Brain pericyte (primary cell): Measurements from ENCODE around the gene VENTX.
"Not testable (repeated sequence)": the region's sequence is repeated elsewhere in the genome, so short reads cannot be mapped to it uniquely, and the experiment has no call there.

ENCODE experiments used
- DNase-seq: peaks from one replicate; pipeline ENCODE4 v3.0.0-alpha.2; 2012; ENCODE audit warnings: low read depth, low spot score

Gene VENTX

DNA sequence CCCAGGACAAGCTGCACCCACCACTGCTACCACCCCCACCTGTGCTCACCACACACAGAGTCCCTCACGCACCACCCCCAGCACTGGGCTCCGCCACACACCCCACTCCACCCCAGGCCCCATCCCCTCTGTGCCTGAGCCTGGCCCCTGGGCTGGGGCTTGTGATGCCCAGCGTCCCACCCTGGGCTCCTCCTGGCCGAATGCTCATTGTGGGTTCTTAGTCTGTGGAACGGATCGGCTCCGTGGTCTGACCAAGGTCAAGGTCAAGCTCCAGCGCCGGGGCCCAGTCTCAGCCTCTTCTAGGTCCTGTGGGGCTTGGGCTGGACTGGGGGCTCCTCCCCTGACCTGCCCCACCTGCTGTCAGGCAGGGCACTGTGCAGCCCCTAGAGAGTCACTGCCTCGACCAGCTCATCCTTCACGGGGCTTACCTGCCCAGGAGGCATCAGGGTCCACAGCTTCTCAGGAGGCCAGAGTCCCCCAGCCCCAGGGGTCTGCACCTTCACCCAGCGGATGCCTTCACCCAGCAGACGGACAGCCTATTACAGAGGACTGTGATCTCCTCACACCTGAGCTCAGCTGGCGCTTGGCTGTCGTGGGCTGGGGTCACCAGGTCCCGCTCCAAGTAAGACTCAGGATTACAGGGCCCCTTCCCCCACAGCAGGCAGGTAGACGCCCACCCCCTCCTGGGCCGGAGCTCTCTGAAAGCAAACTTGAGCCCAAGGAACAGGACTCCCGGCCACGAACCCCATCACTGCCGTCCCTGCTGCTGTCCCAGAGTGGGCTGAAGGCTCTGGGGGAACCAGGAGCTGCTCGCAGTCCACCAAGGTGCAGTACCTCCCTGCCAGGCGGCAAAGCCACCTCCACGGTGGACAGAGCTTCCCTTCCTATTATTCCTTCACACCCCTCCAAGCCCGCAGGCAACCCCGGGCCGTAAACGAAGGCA is 22.9 kb upstream of the VENTX start:
- DNase-seq, result no peak

- no peak for DNase-seq
These were observed 22.1 kb upstream of the VENTX start for GRCh38 chr10:133215586-133215985.

GRCh38 chr10:133216776-133217175 is 20.9 kb upstream of the VENTX start:
- no peak for DNase-seq

- no peak for DNase-seq
These were observed 19.7 kb upstream of the VENTX start for GRCh38 chr10:133217800-133218589.

- DNase-seq, result no peak
These were observed 18.8 kb upstream of the VENTX start for GRCh38 chr10:133218891-133219290.

GRCh38 chr10:133219782-133220181 is 17.9 kb upstream of the VENTX start:
- no peak for DNase-seq

DNA sequence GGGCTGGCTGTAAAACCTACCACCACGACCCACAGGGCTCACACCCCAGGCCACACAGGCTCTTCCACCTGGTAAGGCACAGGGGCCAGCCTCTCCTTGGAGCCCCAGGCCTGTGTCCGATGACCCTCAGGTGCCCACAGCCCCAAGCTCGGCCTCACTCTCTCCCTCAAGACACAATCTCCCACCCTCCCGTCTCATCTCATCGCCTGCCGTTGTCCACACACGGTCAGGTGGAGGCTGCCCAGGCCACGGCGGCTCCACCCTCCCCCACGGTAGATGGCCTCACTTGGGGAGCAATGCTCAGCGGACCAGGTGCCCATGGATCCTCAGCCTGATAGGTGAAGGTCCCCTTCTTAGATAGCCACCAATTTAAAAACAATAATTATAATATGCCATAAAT is 16.3 kb upstream of the VENTX start:
- DNase-seq, result no peak

GRCh38 chr10:133221756-133222155 is 15.9 kb upstream of the VENTX start:
- not testable (repeated sequence) for DNase-seq

DNA sequence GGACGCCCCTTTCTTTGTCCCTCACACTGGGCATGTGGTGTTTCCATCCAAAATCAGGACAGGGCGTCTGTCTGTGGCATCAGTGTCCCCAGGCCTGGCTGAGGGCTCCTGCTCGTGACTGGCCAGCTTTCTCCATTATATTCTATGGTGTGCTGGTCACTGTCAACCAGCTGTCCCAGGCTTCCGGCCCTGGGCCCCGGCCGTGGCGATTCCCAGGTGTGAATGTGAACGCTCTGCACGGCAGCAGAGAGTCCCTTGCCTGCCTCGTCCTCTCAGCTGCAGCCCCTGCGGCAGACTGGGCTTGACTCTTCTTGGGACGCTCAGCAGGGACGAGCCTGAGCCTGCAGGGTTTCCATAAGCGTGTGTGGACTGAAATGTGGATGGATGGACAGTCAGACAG is 13.6 kb upstream of the VENTX start:
- no peak for DNase-seq

GRCh38 chr10:133224756-133225372 is 12.8 kb upstream of the VENTX start:
- DNase-seq, result no peak

DNA sequence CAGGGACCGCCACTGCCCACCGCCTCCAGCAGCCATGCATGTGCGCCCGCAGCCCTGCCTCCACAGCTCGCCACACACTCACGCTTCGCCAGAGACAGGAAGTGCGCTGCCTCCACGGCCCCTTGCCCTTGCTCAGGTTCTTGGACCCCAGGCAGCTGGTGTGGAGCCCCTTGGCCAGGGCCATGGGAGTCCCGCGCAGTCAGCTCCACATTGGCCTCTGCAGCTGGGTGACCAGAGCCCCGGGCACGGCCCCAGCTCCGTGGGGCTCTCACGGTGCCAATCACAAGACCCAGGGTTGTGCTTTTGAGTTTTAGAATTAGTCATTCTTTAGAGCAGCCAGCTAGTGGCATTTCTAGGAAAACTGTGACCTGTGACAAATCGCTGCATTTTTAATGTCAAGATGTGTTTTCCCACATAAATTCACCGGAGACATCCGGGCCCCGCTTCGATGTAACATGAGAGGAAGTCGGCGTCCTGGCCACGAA is 11.9 kb upstream of the VENTX start:
- no peak for DNase-seq

DNA sequence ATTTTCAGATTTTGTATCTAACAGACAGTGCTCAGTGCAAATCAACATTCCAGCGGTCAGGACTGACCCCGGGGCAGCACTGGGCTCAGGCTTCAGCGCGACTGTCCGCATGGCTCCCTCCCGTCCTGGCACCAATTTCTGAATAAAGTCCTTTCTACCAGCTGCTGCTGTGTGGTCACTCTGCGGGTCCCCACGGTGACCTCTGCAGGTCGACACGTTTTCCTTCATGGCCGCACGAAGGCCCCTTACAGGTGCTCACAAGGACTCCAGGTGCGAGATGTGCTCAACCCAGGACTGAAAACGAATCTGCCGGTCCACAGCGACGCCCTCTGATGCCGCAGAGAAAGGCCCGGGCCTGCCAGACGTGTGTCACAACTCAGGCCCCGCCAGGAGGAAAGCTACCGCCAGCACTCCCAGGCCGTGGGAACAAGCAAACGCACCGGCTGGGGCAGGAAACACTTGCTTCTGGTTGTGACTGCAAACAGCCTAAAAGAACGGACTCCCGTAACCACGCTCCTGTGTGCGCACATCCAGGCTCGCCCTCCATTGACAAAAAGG is 11.3 kb upstream of the VENTX start:
- no peak for DNase-seq

DNA sequence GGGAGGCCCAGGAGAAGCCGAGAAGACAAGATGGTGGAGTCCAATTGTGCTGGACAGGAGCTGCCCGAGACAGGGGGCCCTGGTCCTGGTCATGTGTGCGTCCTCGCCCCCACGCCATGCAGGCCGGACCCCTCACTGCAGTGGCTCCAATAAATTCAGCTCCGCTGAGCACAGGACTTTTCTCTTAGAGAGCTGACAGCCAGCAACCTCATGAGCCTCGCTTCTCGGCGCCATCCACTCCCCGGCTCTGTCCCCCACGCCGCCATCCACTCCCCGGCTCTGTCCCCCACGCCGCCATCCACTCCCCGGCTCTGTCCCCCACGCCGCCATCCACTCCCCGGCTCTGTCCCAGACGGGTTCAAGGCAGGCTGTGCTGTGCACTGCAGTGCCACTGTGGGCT is 10.4 kb upstream of the VENTX start:
- no peak for DNase-seq

DNA sequence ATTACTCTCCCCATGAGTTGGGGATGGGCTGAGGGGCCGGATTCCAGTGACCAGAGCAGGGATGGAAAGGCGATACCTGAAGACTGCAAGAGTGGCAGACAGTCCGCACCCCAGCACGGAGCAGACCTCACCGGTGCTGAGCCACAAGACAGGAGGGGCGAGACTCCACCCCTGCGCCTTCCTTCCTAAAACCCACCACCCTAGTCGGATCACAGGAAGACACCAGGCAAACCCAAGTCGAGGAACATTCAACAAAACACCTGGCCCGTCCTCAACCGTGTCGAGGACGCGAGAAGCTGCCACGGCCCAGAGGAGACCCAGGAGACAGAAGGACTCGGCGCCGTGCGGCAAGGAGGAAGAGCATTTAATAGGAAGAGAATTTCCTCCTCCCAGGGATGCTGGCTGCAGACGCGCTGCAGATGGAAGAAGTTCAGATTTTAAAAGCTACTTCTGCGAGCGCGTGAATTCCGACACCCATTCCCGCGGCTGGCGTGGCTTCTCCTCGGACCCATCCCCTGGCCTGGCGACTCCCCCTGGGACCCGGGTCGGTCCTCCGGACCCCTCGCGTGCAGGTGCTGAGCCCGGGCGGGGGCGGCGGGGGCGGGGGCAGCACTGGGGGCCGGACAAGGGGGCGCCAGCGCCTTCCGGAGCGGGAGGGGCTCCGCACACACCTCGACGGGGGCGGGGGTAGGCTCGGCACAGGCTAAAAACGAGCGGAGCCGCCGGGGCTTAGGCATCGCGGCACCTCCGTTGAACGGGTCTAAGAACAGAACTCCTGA is 8.2 kb upstream of the VENTX start:
- no peak for DNase-seq

DNA sequence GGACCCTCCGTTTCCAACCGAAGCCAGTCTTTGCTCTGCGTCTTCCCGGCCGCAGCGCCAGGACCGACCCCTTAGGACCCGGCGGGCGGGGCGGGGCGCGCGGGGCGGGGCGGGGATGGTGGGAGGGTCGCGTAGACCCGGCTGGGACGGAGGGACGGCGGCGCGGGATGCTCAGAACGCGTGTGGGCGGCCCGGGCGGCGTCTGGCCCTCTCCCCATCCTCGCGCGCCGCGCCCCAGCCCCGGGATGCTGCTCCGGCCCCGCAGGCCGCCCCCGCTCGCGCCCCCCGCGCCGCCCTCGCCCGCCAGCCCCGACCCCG is 7.7 kb upstream of the VENTX start, which contains the start of gene UTF1:
Gene UTF1, plus strand, starts transcription at position 174 of the 318 bp plus-strand sequence. Its CDS starts 72 bp downstream, at position 246.
- DNase-seq, result no peak

DNA sequence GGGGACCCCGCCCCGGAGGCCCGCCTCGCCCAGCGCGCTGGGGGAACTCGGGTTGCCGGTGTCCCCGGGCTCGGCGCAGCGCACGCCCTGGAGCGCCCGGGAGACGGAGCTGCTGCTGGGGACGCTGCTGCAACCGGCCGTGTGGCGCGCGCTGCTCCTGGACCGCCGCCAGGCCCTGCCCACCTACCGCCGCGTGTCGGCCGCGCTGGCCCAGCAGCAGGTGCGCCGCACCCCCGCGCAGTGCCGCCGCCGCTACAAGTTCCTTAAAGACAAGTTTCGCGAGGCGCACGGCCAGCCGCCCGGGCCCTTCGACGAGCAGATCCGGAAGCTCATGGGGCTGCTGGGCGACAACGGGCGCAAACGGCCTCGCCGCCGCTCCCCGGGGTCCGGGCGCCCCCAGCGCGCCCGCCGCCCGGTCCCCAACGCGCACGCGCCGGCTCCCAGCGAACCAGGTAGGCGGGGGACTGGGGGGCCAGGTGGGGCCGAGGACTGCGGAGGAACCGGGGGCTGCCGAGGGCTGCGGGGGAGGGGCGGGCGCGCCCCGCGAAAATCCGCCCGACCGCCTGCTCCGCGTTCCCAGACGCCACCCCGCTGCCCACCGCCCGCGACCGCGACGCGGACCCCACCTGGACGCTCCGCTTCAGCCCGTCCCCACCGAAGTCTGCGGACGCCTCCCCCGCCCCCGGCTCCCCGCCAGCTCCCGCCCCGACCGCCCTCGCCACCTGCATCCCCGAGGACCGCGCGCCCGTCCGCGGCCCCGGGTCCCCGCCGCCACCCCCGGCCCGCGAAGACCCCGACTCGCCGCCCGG is 7.1 kb upstream of the VENTX start:
- DNase-seq, result no peak

DNA sequence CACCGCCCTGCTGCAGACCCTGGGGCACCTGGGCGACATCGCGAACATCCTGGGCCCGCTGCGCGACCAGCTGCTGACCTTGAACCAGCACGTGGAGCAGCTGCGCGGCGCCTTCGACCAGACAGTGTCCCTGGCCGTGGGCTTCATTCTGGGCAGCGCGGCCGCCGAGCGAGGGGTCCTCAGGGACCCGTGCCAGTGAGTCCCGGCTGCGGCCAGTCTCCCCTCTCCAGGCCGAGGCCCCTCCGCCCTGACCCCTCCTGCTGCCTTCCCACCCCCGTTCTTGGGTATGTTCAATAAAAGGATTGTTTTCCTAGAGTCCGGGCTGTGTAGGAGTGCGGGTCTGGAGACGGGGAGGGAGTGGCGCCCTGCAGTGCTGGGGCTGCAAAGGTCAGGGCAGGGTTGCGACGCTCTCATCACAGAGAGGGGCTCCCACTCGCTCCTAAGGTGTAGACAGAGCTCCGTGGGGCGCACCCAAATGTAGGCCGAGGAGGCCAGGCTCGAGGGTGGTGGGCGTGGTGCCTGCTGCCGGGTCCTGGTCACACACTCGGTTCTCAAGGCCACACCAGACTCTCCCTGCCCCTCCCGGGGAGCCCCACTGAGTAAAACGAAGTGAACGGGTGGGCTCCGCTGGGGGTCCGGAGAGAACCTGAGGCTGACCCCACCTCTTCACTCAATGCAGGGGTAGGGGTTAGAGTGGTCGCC is 6.3 kb upstream of the VENTX start:
- DNase-seq, result no peak

GRCh38 chr10:133231946-133232574 is 5.6 kb upstream of the VENTX start:
- no peak for DNase-seq

- DNase-seq, result not testable (repeated sequence)
These were observed 2.9 kb upstream of the VENTX start for GRCh38 chr10:133234796-133235195.
